GM12878 (cell line): ENCODE data around the gene AP3S2. TPM values are rescaled to one million over a fixed set of nuclear protein-coding genes. Genes with fewer than 3 reads are reported as not detected.

Experiments used
- ATAC-seq: fragments of 200-7000 bp; cut with Tn5 transposase; 3 replicates; pipeline ENCODE4 v1.9.1; 2020; ENCODE audit warnings: mild to moderate bottlenecking, moderate library complexity
- BruUV-seq: library from RNA; stranded (reverse); fragments of 400-500 nt; replicated peaks from 2 replicates; lab custom pipeline; 2021; lab: Mats Ljungman, UMichigan
- CTCF ChIA-PET: fragments of 300-600 bp; sonication (Branson Sonifier 250); formaldehyde crosslinking; extraction: SDS; loops from one replicate; lab custom pipeline; 2021; ENCODE audit warnings: inconsistent platforms; lab: Yijun Ruan, JAX
- POLR2A ChIA-PET: fragments of 350-600 bp; formaldehyde crosslinking; extraction: SDS; loops from one replicate; lab custom pipeline; 2021; ENCODE audit warnings: inconsistent platforms; lab: Charles Lee
- RAD21 ChIA-PET: fragments of 300-600 bp; sonication (Branson Sonifier 250); formaldehyde crosslinking; loops from one replicate; lab custom pipeline; 2023; ENCODE audit warnings: antibody characterized with exemption; ENCODE audit not compliant: unreplicated experiment; lab: Charles Lee
- SMC1A ChIA-PET: fragments of 300-600 bp; sonication (Branson Sonifier 250); formaldehyde crosslinking; loops from one replicate; lab custom pipeline; 2023; ENCODE audit not compliant: unreplicated experiment, uncharacterized antibody; lab: Charles Lee
- DNase-seq: peaks from one replicate; pipeline ENCODE4 v3.0.0-alpha.2; 2011; ENCODE audit warnings: low read depth, low spot score
- FAIRE-seq: peaks from 3 replicates; lab custom pipeline; 2011; peaks lifted over from hg19 to GRCh38; lab: Jason Lieb, UNC
- H2AFZ ChIP-seq: 2 replicates; pipeline ENCODE4 v1.6.0; 2011; ENCODE audit warnings: low read depth, low read length, control low read depth; ENCODE audit not compliant: control insufficient read depth
- H3K27ac ChIP-seq: 2 replicates; pipeline ENCODE4 v1.5.1; 2011; ENCODE audit warnings: control low read depth; ENCODE audit not compliant: control insufficient read depth, insufficient read depth
- H3K27me3 ChIP-seq, 2 experiments: replicated peaks in 1 of 2; 2 replicates each; pipeline versions ENCODE4 v1.6.0 to v1.6.1; 2011; ENCODE audit warnings: low read length in 1 of 2; ENCODE audit not compliant: control insufficient read depth in 2 of 2, insufficient read depth in 2 of 2
- H3K36me3 ChIP-seq, 2 experiments: 2 replicates each; pipeline ENCODE4 v1.5.1; 2011; ENCODE audit warnings: low read length in 1 of 2; ENCODE audit not compliant: control insufficient read depth in 2 of 2, insufficient read depth in 2 of 2
- H3K4me1 ChIP-seq: 2 replicates; pipeline ENCODE4 v1.6.1; 2011; ENCODE audit warnings: mild to moderate bottlenecking, low read length, moderate library complexity, mixed read lengths; ENCODE audit not compliant: control insufficient read depth, insufficient read depth
- H3K4me2 ChIP-seq: 2 replicates; pipeline ENCODE4 v1.6.0; 2011; ENCODE audit warnings: control low read depth; ENCODE audit not compliant: control insufficient read depth, insufficient read depth
- H3K4me3 ChIP-seq: fragments of 200-600 bp; sonication (generic); 2 replicates; pipeline ENCODE4 v1.5.1; 2016
- H3K79me2 ChIP-seq: 2 replicates; pipeline ENCODE4 v1.6.0; 2011; ENCODE audit warnings: low read length; ENCODE audit not compliant: control insufficient read depth, insufficient read depth
- H3K9ac ChIP-seq: 2 replicates; pipeline ENCODE4 v1.8.0; 2011; ENCODE audit warnings: low read length, control low read depth, mixed read lengths; ENCODE audit not compliant: control insufficient read depth, insufficient read depth
- H3K9me3 ChIP-seq: replicated peaks from 3 replicates; pipeline ENCODE4 v1.5.1; 2011; ENCODE audit warnings: mild to moderate bottlenecking, low read length; ENCODE audit not compliant: control insufficient read depth, insufficient read depth
- H4K20me1 ChIP-seq: 2 replicates; pipeline ENCODE4 v1.6.0; 2011; ENCODE audit not compliant: control insufficient read depth, insufficient read depth
- ATF7 ChIP-seq: fragments of 450-650 bp; IDR thresholded peaks from 2 replicates; pipeline ENCODE4 v1.6.1; 2016; ENCODE audit warnings: low read depth, mild to moderate bottlenecking
- EZH2 ChIP-seq: IDR thresholded peaks from 2 replicates; pipeline ENCODE4 v1.6.1; 2012; ENCODE audit warnings: low read depth, mild to moderate bottlenecking, control low read depth, inconsistent platforms, low read length, borderline replicate concordance; ENCODE audit not compliant: control insufficient read depth
- FOXK2 ChIP-seq: fragments of 450-650 bp; IDR thresholded peaks from 2 replicates; pipeline ENCODE4 v1.6.1; 2017; ENCODE audit warnings: mild to moderate bottlenecking, moderate library complexity
- MYC ChIP-seq: IDR thresholded peaks from 2 replicates; pipeline ENCODE4 v1.6.1; 2011; ENCODE audit warnings: mild to moderate bottlenecking, low read length, moderate library complexity, inconsistent platforms; ENCODE audit not compliant: insufficient read depth, insufficient replicate concordance, insufficient read length, severe bottlenecking
- NBN ChIP-seq: fragments of 450-650 bp; IDR thresholded peaks from 2 replicates; pipeline ENCODE4 v1.6.1; 2016
- SREBF2 ChIP-seq: IDR thresholded peaks from 2 replicates; pipeline ENCODE4 v1.6.1; 2012; ENCODE audit warnings: mild to moderate bottlenecking, low read length
- WGBS: methylation state at CpG from one replicate; pipeline ENCODE4 v1.1.6; 2016; ENCODE audit warnings: low lambda C conversion rate; ENCODE audit not compliant: insufficient replicate concordance, insufficient coverage; ENCODE audit errors: missing lambda C conversion rate; 5-methylcytosine and 5-hydroxymethylcytosine counted together
- in situ Hi-C: fragments of 300-500 bp; cut with MboI; formaldehyde crosslinking; loops from 9 replicates; pipeline ENCODE4 v1.14.3; 2018; ENCODE audit warnings: mixed read lengths
- intact Hi-C: fragments of 100-400 bp; cut with micrococcal nuclease; formaldehyde crosslinking; loops from one replicate; pipeline ENCODE4 v1.14.2; 2022; ENCODE audit not compliant: unreplicated experiment
- polyA plus RNA-seq, 11 experiments: library from polyadenylated mRNA; depleted of rRNA in 4 of 11; unstranded in 6 of 11; stranded (reverse) in 5 of 11; fragments of >200 nt; fragmentation: Nextera tagmentation in 4 of 11; fragmentation: Illumina TruSeq in 1 of 11; extraction: Ambion mirVana in 4 of 11; extraction: Trizol in 1 of 11; gene quantifications; 1 replicate in 1 of 11; 2 replicates in 10 of 11; pipeline versions ENCODE4 v1.2.1 to v1.2.3, GENCODE V29; 2011 to 2016; ENCODE audit warnings: inconsistent platforms in 2 of 11, missing spikeins in 2 of 11, low read depth in 1 of 11
- total RNA-seq, 4 experiments: library from RNA; depleted of rRNA in 3 of 4; stranded (reverse); fragments of >200 nt in 3 of 4; fragmentation: Illumina TruSeq in 1 of 4; extraction: Trizol in 1 of 4; gene quantifications; 2 replicates each; pipeline versions ENCODE4 v1.2.1 to v1.2.3, GENCODE V29; 2013 to 2021
- TF ChIP-seq, protein P1 (sequence below): fragments of 450-650 bp; IDR thresholded peaks from 2 replicates; pipeline ENCODE4 v1.6.1; 2018; ENCODE audit warnings: mild to moderate bottlenecking, low read depth, moderate library complexity; ENCODE audit not compliant: partially characterized antibody
- TF ChIP-seq, protein P2 (sequence below): IDR thresholded peaks from 2 replicates; pipeline ENCODE4 v1.6.1; 2012; ENCODE audit warnings: low read depth, low read length, improper control_type of control experiment

The AP3S2 gene
- total and polyA plus RNA-seq, 10 of the 15 experiments (the other 5 are each of a cell fraction or from before 2014, with no cell fraction given), result 10.0 to 43.6 (median 26.0) TPM

DNA sequence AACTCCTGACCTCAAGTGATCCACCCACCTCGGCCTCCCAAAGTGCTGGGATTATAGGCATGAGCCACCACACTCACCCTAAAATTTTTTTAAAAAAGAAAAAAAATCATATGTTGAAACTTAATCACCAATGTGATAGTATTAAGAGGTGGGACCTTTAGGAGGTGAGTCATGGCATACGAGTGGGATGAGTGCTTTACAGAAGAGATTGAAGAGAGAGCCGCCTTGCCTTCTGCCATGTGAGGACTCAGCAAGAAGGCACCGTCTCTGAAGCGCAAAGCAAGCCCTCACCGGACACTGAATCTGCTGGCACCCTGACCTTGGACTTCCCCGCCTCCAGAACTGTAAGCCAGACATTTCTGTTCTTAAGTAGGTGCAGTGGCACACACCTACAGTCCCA, 13.5 kb upstream of the AP3S2 start:
- Histone ChIP-seq H3K27ac (no peak overlapping the region), H3K4me2 (no peak overlapping the region), H2AFZ (no peak overlapping the region), H3K4me3 (no peak overlapping the region), H3K36me3 (no peaks in the 10 kb centered on the region), H4K20me1 (no peaks in the 10 kb centered on the region), H3K9me3 (no peaks in the 10 kb centered on the region), H3K27me3 (peaks cover 0 to 1% of the 10 kb centered on the region in 2 experiments; a peak in 2 of 4 replicates), H3K4me1 (no peaks in the 10 kb centered on the region), H3K79me2 (no peaks in the 10 kb centered on the region), H3K9ac (no peak overlapping the region)
- ATAC-seq (no peak), DNase-seq (no peak), FAIRE-seq (no peak)
- TF ChIP-seq ATF7 (no peak), NBN (no peak), FOXK2 (no peak)
- TF ChIP-seq, protein P1, sequence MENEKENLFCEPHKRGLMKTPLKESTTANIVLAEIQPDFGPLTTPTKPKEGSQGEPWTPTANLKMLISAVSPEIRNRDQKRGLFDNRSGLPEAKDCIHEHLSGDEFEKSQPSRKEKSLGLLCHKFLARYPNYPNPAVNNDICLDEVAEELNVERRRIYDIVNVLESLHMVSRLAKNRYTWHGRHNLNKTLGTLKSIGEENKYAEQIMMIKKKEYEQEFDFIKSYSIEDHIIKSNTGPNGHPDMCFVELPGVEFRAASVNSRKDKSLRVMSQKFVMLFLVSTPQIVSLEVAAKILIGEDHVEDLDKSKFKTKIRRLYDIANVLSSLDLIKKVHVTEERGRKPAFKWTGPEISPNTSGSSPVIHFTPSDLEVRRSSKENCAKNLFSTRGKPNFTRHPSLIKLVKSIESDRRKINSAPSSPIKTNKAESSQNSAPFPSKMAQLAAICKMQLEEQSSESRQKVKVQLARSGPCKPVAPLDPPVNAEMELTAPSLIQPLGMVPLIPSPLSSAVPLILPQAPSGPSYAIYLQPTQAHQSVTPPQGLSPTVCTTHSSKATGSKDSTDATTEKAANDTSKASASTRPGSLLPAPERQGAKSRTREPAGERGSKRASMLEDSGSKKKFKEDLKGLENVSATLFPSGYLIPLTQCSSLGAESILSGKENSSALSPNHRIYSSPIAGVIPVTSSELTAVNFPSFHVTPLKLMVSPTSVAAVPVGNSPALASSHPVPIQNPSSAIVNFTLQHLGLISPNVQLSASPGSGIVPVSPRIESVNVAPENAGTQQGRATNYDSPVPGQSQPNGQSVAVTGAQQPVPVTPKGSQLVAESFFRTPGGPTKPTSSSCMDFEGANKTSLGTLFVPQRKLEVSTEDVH, result no peak
- RAD21 ChIA-PET, result no interaction called here
- WGBS, result 53% methylated on average over 7 of the region's 7 CpGs
- BruUV-seq, result no TSS peak
- POLR2A ChIA-PET, result no interaction called here
- CTCF ChIA-PET, result no interaction called here
- intact Hi-C loops, result no loop called here
- SMC1A ChIA-PET, result no interaction called here
- in situ Hi-C loops, result no loop called here

DNA sequence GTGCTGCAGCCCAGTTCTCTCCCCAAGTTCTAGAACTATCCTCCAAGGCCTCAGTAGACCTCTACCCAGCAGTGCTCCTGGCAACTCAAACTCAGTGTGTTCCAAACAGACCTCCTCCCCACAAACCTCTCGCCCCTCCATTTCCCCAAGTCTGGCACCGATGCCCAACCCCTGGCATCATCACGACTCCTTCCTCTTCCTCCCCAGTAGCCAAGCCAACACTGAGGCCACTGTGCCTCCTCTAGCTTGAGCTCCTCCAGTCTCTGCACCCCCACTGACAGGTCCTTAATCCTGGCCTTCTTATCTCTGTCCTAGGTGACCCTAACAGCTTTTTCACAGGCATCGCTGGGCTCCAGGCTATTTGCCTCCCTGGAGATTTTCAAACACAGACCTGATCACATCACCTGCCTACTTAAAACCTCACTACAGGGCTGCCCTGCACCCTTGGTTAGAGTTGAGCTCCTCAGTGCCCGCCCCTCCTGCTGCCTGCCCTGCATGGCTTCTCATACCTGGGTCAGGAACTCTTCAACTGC, 12.1 kb upstream of the AP3S2 start:
- Histone ChIP-seq H3K79me2 (no peaks in the 10 kb centered on the region), H2AFZ (no peak overlapping the region), H3K4me3 (no peak overlapping the region), H3K36me3 (no peaks in the 10 kb centered on the region), H3K4me1 (no peaks in the 10 kb centered on the region), H3K9ac (no peak overlapping the region), H3K27me3 (peaks cover 0 to 1% of the 10 kb centered on the region in 2 experiments; a peak in 2 of 4 replicates), H4K20me1 (no peaks in the 10 kb centered on the region), H3K27ac (no peak overlapping the region), H3K9me3 (no peaks in the 10 kb centered on the region), H3K4me2 (no peak overlapping the region)
- ChIA-PET CTCF (interaction anchor here (0.6 kb wide), 1 partner anchor 1000 kb away, joined by 3 read pairs; no protein-coding TSS in a partner anchor), RAD21 (no interaction called here), POLR2A (interaction anchor here (0.6 kb wide), 1 partner anchor 615 kb away, joined by 5 read pairs; no protein-coding TSS in a partner anchor), SMC1A (no interaction called here)
- BruUV-seq, result no TSS peak
- WGBS, result 65% methylated on average over 5 of the region's 5 CpGs
- FAIRE-seq, result no peak
- no peak for ATAC-seq
- intact Hi-C loops, result no loop called here
- DNase-seq, result no peak
- in situ Hi-C loops, result no loop called here
- TF ChIP-seq, protein P2, sequence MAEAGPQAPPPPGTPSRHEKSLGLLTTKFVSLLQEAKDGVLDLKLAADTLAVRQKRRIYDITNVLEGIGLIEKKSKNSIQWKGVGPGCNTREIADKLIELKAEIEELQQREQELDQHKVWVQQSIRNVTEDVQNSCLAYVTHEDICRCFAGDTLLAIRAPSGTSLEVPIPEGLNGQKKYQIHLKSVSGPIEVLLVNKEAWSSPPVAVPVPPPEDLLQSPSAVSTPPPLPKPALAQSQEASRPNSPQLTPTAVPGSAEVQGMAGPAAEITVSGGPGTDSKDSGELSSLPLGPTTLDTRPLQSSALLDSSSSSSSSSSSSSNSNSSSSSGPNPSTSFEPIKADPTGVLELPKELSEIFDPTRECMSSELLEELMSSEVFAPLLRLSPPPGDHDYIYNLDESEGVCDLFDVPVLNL, result no peak
- TF ChIP-seq EZH2 (no peak), MYC (no peak), SREBF2 (no peak)
